Body of pancreas (tissue), 4 donors: ENCODE data around the gene TSPAN31.

ENCODE experiments used
- CTCF ChIP-seq, 7 experiments: fragments of 450-650 bp in 4 of 7; fragments of 200-600 bp in 3 of 7; sonication (generic) in 3 of 7; IDR thresholded peaks; one replicate each; pipeline ENCODE4 v1.5.1; 2016 to 2019; ENCODE audit warnings: antibody characterized with exemption in 7 of 7
- POLR2A ChIP-seq, 3 donors: fragments of 450-650 bp; IDR thresholded peaks; one replicate each; pipeline ENCODE4 v1.6.1; 2016; ENCODE audit warnings: antibody characterized with exemption in 3 of 3, mild to moderate bottlenecking in 2 of 3

- no peak for TF ChIP-seq POLR2A (IDR thresholded peaks at IDR 0.05)
- no peak for TF ChIP-seq CTCF (IDR thresholded peaks at IDR 0.05)
These were observed 19.2 kb downstream of the TSPAN31 start for GRCh38 chr12:57763881-57764661.
